ENCODE measurements around the gene RNF7.

RNF7 gene

DNA sequence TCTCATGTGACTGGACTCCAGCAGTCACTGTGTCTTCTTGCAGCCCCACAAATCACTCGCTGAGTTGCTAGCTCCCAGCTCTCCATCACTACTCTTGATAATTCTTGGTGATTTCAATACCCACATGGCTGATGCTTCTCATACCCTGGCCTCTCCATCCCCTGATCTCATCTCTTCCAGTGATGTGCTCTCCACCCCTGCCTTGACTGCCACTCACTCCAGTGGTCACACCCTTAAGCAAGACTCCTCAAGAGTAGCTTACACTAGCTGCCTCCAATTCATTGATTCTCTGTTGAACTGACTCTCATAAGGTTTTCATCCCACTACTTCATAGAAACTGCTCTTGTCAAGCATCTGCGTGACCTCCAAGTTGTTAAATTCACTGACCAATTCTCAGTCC lies 25.9 kb downstream of the RNF7 start:
- no peaks in the 10 kb centered on the region for H3K4me1 ChIP-seq (ENCODE audit: control insufficient read depth, insufficient read depth, low read length)
- H3K4me3 ChIP-seq (ENCODE audit: low read length), result no peak overlapping the region
- no peak overlapping the region for H3K4me2 ChIP-seq (ENCODE audit: low read length)
- no peaks in the 10 kb centered on the region for H3K27me3 ChIP-seq (ENCODE audit: control insufficient read depth, insufficient read depth, low read length)
- H3K9ac ChIP-seq (ENCODE audit: low read depth, low read length), result no peak overlapping the region
- H3K9me3 ChIP-seq (replicated peaks; ENCODE audit: low read length), result no peaks in the 10 kb centered on the region
- H3K36me3 ChIP-seq (ENCODE audit: insufficient read depth, low read length), result no peaks in the 10 kb centered on the region

DNA sequence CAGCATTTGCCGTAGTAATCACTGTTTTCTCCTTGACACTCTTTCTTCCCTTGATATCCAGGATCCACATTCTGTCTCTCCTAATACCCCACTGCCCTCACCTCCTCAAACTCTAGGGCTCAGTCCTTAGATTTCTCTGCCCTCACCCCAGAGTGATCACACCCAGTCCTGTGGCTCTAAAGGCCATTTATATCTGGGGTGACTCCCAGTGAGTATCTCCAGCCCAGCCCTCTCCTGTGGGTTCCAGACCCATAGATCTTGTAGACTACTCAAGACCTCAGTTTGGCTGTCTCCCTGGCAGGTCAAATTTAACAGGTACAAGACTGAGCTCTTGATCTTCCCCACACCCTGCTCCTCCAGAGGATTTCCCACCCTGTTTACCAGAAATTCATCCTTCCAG lies 26.4 kb downstream of the RNF7 start:
- Histone ChIP-seq H3K4me2 (ENCODE audit: low read length) (no peak overlapping the region), H3K27me3 (ENCODE audit: control insufficient read depth, insufficient read depth, low read length) (no peaks in the 10 kb centered on the region), H3K4me1 (ENCODE audit: control insufficient read depth, insufficient read depth, low read length) (no peaks in the 10 kb centered on the region), H3K9me3 (replicated peaks; ENCODE audit: low read length) (no peaks in the 10 kb centered on the region), H3K36me3 (ENCODE audit: insufficient read depth, low read length) (no peaks in the 10 kb centered on the region), H3K4me3 (ENCODE audit: low read length) (no peak overlapping the region), H3K9ac (ENCODE audit: low read depth, low read length) (no peak overlapping the region)

DNA sequence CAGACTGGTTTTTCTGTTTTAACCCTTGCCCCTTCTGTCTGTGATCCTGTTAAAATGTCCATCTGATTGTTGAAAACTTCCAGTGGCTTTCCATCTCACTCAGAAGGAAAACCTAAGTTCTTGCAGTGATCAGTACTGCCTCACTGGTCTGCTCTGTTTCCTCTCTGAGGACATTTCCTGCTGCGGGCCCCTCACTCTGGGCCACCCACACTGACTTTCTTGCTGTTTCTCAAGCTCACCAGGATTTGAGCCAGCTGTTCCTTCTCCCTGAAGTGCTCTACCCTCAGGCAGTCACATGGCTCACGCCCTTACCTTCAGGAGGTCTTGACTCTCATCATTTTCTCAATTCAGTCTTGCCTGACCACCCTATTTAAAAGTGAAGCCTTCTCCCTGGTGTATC lies 26.9 kb downstream of the RNF7 start:
- no peak overlapping the region for H3K4me2 ChIP-seq (ENCODE audit: low read length)
- H3K36me3 ChIP-seq (ENCODE audit: insufficient read depth, low read length), result no peaks in the 10 kb centered on the region
- H3K4me1 ChIP-seq (ENCODE audit: control insufficient read depth, insufficient read depth, low read length), result no peaks in the 10 kb centered on the region
- H3K9me3 ChIP-seq (replicated peaks; ENCODE audit: low read length), result no peaks in the 10 kb centered on the region
- no peak overlapping the region for H3K4me3 ChIP-seq (ENCODE audit: low read length)
- H3K9ac ChIP-seq (ENCODE audit: low read depth, low read length), result no peak overlapping the region
- no peaks in the 10 kb centered on the region for H3K27me3 ChIP-seq (ENCODE audit: control insufficient read depth, insufficient read depth, low read length)

DNA sequence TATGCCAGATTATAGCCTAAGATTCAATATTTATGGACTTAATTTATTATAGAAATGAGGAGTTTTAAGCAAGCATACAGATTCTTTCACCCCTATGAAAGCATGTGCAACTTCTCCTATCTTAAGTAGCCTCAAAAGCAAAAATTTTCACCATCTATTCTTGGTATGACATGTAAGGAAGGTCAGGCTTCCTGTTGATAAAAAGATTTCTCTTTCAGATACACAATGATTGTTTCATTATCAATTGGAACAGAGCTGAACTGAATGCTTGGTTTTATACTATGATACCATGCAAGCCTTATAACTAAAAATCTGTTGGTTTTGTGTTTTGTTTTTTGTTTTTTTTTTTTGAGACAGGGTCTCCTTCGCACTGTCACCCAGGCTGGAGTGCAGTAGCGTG lies 29.0 kb downstream of the RNF7 start:
- no peaks in the 10 kb centered on the region for H3K36me3 ChIP-seq (ENCODE audit: insufficient read depth, low read length)
- H3K9ac ChIP-seq (ENCODE audit: low read depth, low read length), result no peak overlapping the region
- no peak overlapping the region for H3K4me2 ChIP-seq (ENCODE audit: low read length)
- no peaks in the 10 kb centered on the region for H3K9me3 ChIP-seq (replicated peaks; ENCODE audit: low read length)
- no peaks in the 10 kb centered on the region for H3K27me3 ChIP-seq (ENCODE audit: control insufficient read depth, insufficient read depth, low read length)
- no peaks in the 10 kb centered on the region for H3K4me1 ChIP-seq (ENCODE audit: control insufficient read depth, insufficient read depth, low read length)
- H3K4me3 ChIP-seq (ENCODE audit: low read length), result no peak overlapping the region

DNA sequence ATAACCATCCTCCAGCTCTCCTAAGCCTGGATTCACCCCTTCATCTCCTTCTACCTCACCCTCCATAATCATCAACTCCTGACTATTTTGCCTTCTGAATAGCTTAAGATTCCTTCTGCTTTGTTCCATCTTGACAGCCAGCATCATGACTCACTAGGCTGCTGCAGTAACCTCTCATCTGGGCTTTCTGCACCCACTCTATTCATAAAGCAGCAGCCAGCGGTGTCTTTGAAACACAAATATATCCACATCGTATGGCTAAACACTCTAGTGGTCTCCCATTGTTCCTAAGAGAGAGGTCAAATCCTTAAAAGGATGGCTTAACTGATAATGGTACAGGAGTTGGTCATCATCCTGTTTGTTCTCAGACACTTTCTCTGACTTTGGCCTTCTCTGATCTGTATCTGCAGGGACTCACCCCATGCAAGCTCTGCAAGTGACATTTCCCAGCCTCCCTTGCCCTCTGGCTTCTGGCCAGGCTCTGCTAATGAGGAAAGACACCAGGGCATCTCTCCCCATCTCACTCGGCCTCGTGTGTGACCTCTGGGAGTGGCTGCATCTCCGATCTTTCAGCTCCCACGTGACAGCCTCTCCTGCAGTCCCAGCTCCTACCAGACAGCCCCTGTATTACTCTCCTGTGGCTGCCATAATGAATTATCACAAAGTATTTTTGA lies 31.3 kb downstream of the RNF7 start:
- Histone ChIP-seq H3K27me3 (ENCODE audit: control insufficient read depth, insufficient read depth, low read length) (no peaks in the 10 kb centered on the region), H3K36me3 (ENCODE audit: insufficient read depth, low read length) (no peaks in the 10 kb centered on the region), H3K4me1 (ENCODE audit: control insufficient read depth, insufficient read depth, low read length) (no peaks in the 10 kb centered on the region), H3K4me3 (ENCODE audit: low read length) (no peak overlapping the region), H3K4me2 (ENCODE audit: low read length) (no peak overlapping the region), H3K9ac (ENCODE audit: low read depth, low read length) (no peak overlapping the region), H3K9me3 (replicated peaks; ENCODE audit: low read length) (no peaks in the 10 kb centered on the region)

GRCh38 chr3:141773676-141774075 lies 35.6 kb downstream of the RNF7 start:
- no peaks in the 10 kb centered on the region for H3K9me3 ChIP-seq (replicated peaks; ENCODE audit: low read length)
- H3K4me2 ChIP-seq (ENCODE audit: low read length), result no peak overlapping the region
- no peak overlapping the region for H3K4me3 ChIP-seq (ENCODE audit: low read length)
- no peaks in the 10 kb centered on the region for H3K36me3 ChIP-seq (ENCODE audit: insufficient read depth, low read length)
- no peaks in the 10 kb centered on the region for H3K4me1 ChIP-seq (ENCODE audit: control insufficient read depth, insufficient read depth, low read length)
- H3K27me3 ChIP-seq (ENCODE audit: control insufficient read depth, insufficient read depth, low read length), result no peaks in the 10 kb centered on the region
- no peak overlapping the region for H3K9ac ChIP-seq (ENCODE audit: low read depth, low read length)

- H3K27me3 ChIP-seq (ENCODE audit: control insufficient read depth, insufficient read depth, low read length), result no peaks in the 10 kb centered on the region
- H3K9ac ChIP-seq (ENCODE audit: low read depth, low read length), result no peak overlapping the region
- no peak overlapping the region for H3K4me2 ChIP-seq (ENCODE audit: low read length)
- no peaks in the 10 kb centered on the region for H3K9me3 ChIP-seq (replicated peaks; ENCODE audit: low read length)
- H3K4me1 ChIP-seq (ENCODE audit: control insufficient read depth, insufficient read depth, low read length), result no peaks in the 10 kb centered on the region
- no peaks in the 10 kb centered on the region for H3K36me3 ChIP-seq (ENCODE audit: insufficient read depth, low read length)
- no peak overlapping the region for H3K4me3 ChIP-seq (ENCODE audit: low read length)
These were observed 38.3 kb downstream of the RNF7 start for GRCh38 chr3:141776376-141776775.

DNA sequence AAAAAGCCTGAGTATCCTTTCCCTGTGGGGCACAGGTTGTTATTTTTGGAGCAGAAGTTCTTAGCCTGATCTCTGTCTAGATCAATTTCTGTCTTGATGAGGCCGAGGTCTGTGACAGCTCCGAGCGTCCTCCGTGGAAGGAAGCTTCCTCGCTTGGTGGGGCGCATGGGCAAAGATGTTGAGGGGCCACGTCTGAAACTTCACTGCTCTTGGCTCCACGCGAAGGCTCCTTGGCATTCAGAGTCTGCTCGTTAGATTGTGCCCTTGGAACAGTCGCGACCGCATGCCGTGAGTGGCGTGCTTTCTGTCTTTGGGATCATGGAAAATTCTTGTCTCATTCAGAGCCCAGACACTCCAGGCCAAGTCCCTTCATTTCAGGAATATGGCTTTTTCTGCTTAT lies 38.8 kb downstream of the RNF7 start:
- Histone ChIP-seq H3K4me2 (ENCODE audit: low read length) (no peak overlapping the region), H3K9ac (ENCODE audit: low read depth, low read length) (no peak overlapping the region), H3K36me3 (ENCODE audit: insufficient read depth, low read length) (no peaks in the 10 kb centered on the region), H3K27me3 (ENCODE audit: control insufficient read depth, insufficient read depth, low read length) (no peaks in the 10 kb centered on the region), H3K9me3 (replicated peaks; ENCODE audit: low read length) (no peaks in the 10 kb centered on the region), H3K4me1 (ENCODE audit: control insufficient read depth, insufficient read depth, low read length) (no peaks in the 10 kb centered on the region), H3K4me3 (ENCODE audit: low read length) (no peak overlapping the region)

DNA sequence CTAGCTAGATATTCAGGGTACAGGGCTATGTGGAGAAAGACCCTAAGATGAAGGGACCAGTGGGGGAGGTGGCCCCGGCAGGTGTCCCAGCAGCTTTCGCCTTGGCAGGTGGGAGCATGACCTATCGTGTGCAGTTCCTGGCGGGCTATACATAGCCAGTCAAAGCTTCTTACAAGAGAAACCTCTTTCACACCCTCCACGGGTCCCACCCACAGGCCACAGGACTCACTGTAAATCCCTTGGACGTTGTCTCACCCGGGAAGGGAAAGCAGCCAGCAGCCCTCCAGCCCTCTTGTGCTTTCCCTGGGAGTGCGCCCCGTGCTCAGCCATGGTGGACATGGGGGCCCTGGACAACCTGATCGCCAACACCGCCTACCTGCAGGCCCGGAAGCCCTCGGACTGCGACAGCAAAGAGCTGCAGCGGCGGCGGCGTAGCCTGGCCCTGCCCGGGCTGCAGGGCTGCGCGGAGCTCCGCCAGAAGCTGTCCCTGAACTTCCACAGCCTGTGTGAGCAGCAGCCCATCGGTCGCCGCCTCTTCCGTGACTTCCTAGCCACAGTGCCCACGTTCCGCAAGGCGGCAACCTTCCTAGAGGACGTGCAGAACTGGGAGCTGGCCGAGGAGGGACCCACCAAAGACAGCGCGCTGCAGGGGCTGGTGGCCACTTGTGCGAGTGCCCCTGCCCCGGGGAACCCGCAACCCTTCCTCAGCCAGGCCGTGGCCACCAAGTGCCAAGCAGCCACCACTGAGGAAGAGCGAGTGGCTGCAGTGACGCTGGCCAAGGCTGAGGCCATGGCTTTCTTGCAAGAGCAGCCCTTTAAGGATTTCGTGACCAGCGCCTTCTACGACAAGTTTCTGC lies 40.1 kb downstream of the RNF7 start:
- H3K4me1 ChIP-seq (ENCODE audit: control insufficient read depth, insufficient read depth, low read length), result no peaks in the 10 kb centered on the region
- no peaks in the 10 kb centered on the region for H3K36me3 ChIP-seq (ENCODE audit: insufficient read depth, low read length)
- no peaks in the 10 kb centered on the region for H3K27me3 ChIP-seq (ENCODE audit: control insufficient read depth, insufficient read depth, low read length)
- H3K9ac ChIP-seq (ENCODE audit: low read depth, low read length), result no peak overlapping the region
- no peak overlapping the region for H3K4me2 ChIP-seq (ENCODE audit: low read length)
- no peak overlapping the region for H3K4me3 ChIP-seq (ENCODE audit: low read length)
- H3K9me3 ChIP-seq (replicated peaks; ENCODE audit: low read length), result no peaks in the 10 kb centered on the region

GRCh38 chr3:141779667-141780066 lies 41.6 kb downstream of the RNF7 start:
- no peaks in the 10 kb centered on the region for H3K36me3 ChIP-seq (ENCODE audit: insufficient read depth, low read length)
- no peak overlapping the region for H3K4me3 ChIP-seq (ENCODE audit: low read length)
- H3K4me1 ChIP-seq (ENCODE audit: control insufficient read depth, insufficient read depth, low read length), result no peaks in the 10 kb centered on the region
- H3K9me3 ChIP-seq (replicated peaks; ENCODE audit: low read length), result no peaks in the 10 kb centered on the region
- no peak overlapping the region for H3K9ac ChIP-seq (ENCODE audit: low read depth, low read length)
- no peaks in the 10 kb centered on the region for H3K27me3 ChIP-seq (ENCODE audit: control insufficient read depth, insufficient read depth, low read length)
- H3K4me2 ChIP-seq (ENCODE audit: low read length), result no peak overlapping the region

DNA sequence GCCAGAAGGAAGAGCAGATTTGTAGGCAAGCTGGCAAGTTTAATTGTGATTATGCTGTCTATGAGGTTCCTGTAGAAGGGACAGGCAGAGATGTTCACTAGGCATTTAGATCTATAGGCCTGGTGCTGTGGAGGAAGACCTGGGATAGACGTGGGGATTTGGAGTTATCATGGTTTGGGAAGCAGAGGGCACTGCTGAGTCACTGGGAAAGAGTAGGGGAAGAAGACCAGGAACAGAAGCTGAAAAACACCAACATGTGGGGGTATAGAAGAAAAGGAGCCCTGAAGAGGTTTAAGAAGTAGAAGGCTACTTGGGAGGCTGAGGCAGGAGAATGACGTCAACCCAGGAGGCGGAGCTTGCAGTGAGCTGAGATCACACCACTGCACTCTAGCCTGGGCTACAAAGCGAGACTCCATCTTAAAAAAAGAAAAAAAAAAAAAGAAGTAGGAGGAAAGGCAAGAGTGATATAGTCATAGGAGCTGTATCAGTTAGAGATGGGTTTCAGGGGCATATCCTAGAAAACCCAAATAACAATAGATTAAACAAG lies 44.4 kb downstream of the RNF7 start:
- Histone ChIP-seq H3K4me3 (ENCODE audit: low read length) (no peak overlapping the region), H3K4me1 (ENCODE audit: control insufficient read depth, insufficient read depth, low read length) (no peaks in the 10 kb centered on the region), H3K27me3 (ENCODE audit: control insufficient read depth, insufficient read depth, low read length) (no peaks in the 10 kb centered on the region), H3K4me2 (ENCODE audit: low read length) (no peak overlapping the region), H3K9ac (ENCODE audit: low read depth, low read length) (no peak overlapping the region), H3K9me3 (replicated peaks; ENCODE audit: low read length) (no peaks in the 10 kb centered on the region), H3K36me3 (ENCODE audit: insufficient read depth, low read length) (no peaks in the 10 kb centered on the region)

DNA sequence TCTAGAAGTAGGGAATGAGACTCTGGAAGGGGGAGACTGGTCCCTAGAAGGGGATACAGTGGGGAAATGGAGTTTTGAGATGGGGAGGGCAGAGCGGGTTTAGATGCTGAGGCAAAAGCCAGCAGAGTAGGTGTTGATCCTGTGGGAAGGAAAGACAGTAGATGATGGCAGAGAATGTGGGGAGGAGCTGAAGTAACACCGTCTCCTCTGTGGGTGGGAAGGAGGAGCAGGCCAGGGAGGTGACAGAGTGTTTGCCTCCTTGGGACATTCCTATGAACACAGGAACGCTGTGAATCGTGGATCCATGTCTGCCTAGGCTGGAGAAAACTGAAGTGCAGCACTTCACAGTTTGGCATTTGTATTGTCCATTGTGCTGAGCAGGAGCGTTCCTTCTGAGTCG lies 45.5 kb downstream of the RNF7 start:
- Histone ChIP-seq H3K9me3 (replicated peaks; ENCODE audit: low read length) (no peaks in the 10 kb centered on the region), H3K4me3 (ENCODE audit: low read length) (no peak overlapping the region), H3K9ac (ENCODE audit: low read depth, low read length) (no peak overlapping the region), H3K4me2 (ENCODE audit: low read length) (no peak overlapping the region), H3K4me1 (ENCODE audit: control insufficient read depth, insufficient read depth, low read length) (no peaks in the 10 kb centered on the region), H3K27me3 (ENCODE audit: control insufficient read depth, insufficient read depth, low read length) (no peaks in the 10 kb centered on the region), H3K36me3 (ENCODE audit: insufficient read depth, low read length) (no peaks in the 10 kb centered on the region)
